Mucosa of rectum (tissue), 2 donors: ENCODE measurements around the gene ANKFN1.

Source experiments
- H3K27ac ChIP-seq, 2 donors: one replicate each; pipeline ENCODE4 v1.7.0; 2013; ENCODE audit warnings: inconsistent platforms in 2 of 2, low read depth in 2 of 2, low read length in 2 of 2
- H3K27me3 ChIP-seq, 2 donors: one replicate each; pipeline ENCODE4 v1.7.0; 2013; ENCODE audit warnings: low read length in 2 of 2; ENCODE audit not compliant: control insufficient read depth in 2 of 2, insufficient read depth in 2 of 2
- H3K36me3 ChIP-seq, 2 donors: one replicate each; pipeline ENCODE4 v1.7.0; 2013; ENCODE audit warnings: low read length in 2 of 2; ENCODE audit not compliant: control insufficient read depth in 2 of 2, insufficient read depth in 2 of 2
- H3K4me1 ChIP-seq, 2 donors: one replicate each; pipeline ENCODE4 v1.7.0; 2013; ENCODE audit warnings: low read length in 2 of 2, mild to moderate bottlenecking in 1 of 2; ENCODE audit not compliant: control insufficient read depth in 2 of 2, insufficient read depth in 2 of 2
- H3K4me3 ChIP-seq, 2 donors: one replicate each; pipeline ENCODE4 v1.7.0; 2013; ENCODE audit warnings: low read length in 2 of 2
- H3K9ac ChIP-seq, 2 donors: one replicate each; pipeline ENCODE4 v1.7.0; 2013; ENCODE audit warnings: low read length in 2 of 2, low read depth in 1 of 2, mild to moderate bottlenecking in 1 of 2
- H3K9me3 ChIP-seq, 2 donors: one replicate each; pipeline ENCODE4 v1.7.0; 2013; ENCODE audit warnings: low read length in 2 of 2; ENCODE audit not compliant: control insufficient read depth in 2 of 2
- donor health status: healthy.
- donor health status: Normal muscosa, but diverticular disease.

Gene ANKFN1

DNA sequence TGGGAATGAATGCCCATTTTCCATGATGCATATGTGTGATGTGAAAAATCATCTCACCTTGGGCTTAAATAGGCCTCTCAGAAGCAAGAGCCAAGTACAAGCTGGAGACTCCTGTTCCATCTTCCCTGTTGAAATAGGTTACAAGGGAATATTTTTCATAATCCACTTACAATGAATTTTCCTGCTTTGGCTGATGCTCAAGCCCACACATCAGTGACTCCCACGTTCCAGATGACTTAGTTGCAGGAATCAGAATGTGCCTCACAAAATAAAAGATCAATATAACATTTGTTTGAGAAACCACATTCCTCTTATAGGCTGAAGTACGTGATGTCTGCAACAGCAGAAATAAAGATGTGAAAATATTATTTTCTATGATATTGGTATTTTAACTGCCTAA is 24.1 kb downstream of the ANKFN1 start:
- H3K9me3 ChIP-seq, result no peaks in the 10 kb centered on the region
- H3K9ac ChIP-seq, result no peak overlapping the region
- no peaks in the 10 kb centered on the region for H3K36me3 ChIP-seq
- no peaks in the 10 kb centered on the region for H3K4me1 ChIP-seq
- no peak overlapping the region for H3K4me3 ChIP-seq
- peaks cover 0 to 2% of the 10 kb centered on the region in 2 donors for H3K27me3 ChIP-seq
- H3K27ac ChIP-seq, result no peak overlapping the region

DNA sequence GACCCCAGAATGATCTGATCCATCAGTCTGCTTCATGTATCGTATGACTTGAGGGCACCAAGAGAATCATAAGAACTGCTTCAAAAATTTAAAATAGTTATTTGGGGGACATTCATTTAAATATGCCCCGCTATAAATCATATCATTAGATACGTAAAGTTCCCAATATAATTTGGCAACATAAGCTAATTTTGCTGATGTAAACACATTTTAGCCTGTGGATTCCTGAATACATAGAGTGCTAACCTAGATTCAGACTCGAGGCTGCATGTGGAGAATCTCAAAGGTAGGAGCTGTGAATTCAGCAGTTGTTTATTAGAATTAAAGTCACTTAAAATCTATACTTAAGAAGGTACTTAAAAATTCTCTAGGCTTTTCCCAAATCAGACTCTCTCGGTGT is 24.9 kb downstream of the ANKFN1 start:
- Histone ChIP-seq H3K4me3 (no peak overlapping the region), H3K4me1 (no peaks in the 10 kb centered on the region), H3K27ac (no peak overlapping the region), H3K9me3 (no peaks in the 10 kb centered on the region), H3K27me3 (peaks cover 0 to 2% of the 10 kb centered on the region in 2 donors), H3K9ac (no peak overlapping the region), H3K36me3 (no peaks in the 10 kb centered on the region)

DNA sequence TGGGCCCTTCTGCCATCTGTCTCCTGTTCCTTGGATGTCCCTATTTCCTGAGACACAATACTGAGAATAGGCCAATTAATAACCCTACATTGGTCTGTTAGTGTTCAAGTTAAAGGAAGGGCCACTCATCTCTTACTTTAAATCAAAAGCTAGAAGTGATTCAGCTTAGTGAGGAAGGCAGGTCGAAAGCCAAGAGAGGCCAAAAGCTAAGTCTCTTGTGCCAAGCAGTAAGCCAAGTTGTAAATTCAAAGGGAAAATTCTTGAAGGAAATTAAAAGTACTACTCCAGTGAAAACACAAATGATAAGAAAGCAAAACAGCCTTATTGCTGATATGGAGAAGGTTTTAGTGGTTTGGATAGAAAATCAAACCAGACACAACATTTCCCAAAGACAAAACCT is 28.8 kb downstream of the ANKFN1 start:
- Histone ChIP-seq H3K36me3 (no peaks in the 10 kb centered on the region), H3K4me3 (no peak overlapping the region), H3K27me3 (no peaks in the 10 kb centered on the region), H3K27ac (no peak overlapping the region), H3K4me1 (no peaks in the 10 kb centered on the region), H3K9ac (no peak overlapping the region), H3K9me3 (no peaks in the 10 kb centered on the region)

DNA sequence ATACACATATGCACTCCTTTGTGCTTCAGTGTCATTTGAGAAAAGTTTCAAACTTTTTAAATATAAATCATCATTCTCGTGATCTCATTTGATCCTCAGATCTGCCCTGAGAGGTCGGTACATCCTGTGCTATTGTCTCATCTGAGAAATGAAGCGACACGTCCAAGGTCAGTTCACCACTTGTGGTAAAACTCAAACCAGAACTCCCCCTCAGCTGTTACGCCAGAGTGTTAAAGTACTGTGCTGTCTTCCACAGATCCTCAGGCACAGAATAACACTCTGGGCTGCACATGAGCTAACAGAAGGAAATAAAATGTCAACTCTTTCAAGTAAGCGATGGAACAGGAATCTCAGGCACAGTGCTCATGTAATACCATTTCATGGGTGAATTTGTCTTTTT is 31.4 kb downstream of the ANKFN1 start:
- Histone ChIP-seq H3K9ac (no peak overlapping the region), H3K9me3 (no peaks in the 10 kb centered on the region), H3K36me3 (no peaks in the 10 kb centered on the region), H3K4me3 (no peak overlapping the region), H3K4me1 (no peaks in the 10 kb centered on the region), H3K27ac (no peak overlapping the region), H3K27me3 (no peaks in the 10 kb centered on the region)

DNA sequence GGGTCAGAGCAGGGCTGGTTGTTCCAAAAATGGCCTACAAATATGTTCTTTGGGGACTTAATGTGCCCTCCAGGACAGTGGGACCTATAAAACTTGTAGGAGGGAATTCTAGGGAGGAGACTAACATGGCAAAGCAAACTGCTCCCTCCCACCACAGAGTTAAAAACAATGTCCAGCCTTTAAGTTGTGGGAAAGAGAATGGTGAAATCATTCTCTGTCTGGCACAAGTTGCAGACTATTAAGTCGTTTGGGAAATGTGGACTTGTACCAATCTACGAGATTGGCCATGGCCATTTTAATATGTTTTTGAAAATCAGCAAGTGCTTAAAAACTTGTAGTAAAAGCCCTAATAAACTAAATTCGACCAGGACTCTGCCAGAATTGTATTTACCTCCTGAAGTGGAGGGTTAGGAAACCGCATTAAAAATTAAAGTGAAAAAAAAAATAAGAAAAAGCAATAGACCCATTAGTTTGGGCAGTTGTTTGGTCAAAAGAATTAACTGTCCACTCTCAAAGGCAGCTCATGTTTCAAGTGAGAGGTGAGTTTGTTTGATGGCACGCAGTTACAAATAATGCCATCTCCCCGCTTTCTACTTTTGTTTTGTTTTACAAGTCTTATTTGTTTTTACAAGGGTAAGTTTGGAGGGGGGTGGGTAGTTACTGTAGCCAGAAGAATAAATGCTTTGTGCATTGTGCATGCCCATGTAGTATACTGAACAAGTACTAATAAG is 32.4 kb downstream of the ANKFN1 start:
- Histone ChIP-seq H3K4me1 (no peaks in the 10 kb centered on the region), H3K36me3 (no peaks in the 10 kb centered on the region), H3K27me3 (no peaks in the 10 kb centered on the region), H3K9ac (no peak overlapping the region), H3K4me3 (no peak overlapping the region), H3K9me3 (no peaks in the 10 kb centered on the region), H3K27ac (no peak overlapping the region)

DNA sequence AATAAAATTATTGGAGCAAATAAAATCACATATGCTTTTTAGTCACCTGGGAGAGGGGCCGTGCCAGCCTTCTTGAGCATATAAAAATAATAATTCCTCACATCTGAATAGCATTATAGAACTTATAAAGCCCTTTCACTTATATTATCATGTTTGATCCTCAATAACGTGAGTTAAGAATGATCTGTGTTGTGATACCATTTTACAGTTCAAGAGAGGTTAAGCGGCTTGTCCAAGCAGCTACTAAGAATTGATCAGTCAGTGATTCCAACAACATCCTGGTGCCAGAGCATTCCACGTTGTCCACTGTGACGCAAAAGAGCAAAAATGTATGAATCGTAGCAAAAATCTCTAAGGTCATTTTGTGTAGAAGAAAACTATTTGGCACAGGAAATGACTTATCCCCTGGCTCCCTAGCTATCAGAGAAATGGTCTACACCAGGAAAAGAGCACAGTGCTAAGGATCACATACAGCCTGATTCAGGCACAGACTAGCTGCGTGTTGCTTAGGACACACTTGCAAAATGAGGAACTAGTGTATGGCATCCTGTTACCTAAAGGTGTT is 33.0 kb downstream of the ANKFN1 start:
- H3K27ac ChIP-seq, result no peak overlapping the region
- H3K9ac ChIP-seq, result no peak overlapping the region
- H3K27me3 ChIP-seq, result no peaks in the 10 kb centered on the region
- no peak overlapping the region for H3K4me3 ChIP-seq
- H3K9me3 ChIP-seq, result no peaks in the 10 kb centered on the region
- H3K4me1 ChIP-seq, result no peaks in the 10 kb centered on the region
- H3K36me3 ChIP-seq, result no peaks in the 10 kb centered on the region

DNA sequence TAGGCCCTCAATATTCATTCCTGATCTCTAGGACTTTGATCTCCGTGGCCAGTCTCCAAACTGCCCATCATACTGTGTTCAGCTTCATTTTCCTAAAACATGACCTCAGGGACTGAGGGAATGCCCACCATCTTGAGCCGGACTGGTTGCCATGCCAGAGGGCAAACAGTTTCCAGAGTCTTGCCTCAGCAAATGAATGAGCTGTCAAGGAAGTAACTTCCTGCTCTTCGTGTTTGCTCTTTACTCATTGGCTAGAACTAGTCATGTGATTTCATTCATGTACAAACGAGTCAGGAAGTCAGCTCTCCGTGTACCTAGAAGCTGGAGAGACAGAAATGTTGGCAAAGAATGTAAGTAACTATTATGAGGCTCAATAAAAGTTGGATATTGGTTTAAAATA is 50.2 kb downstream of the ANKFN1 start:
- H3K4me1 ChIP-seq, result no peaks in the 10 kb centered on the region
- no peaks in the 10 kb centered on the region for H3K36me3 ChIP-seq
- H3K27ac ChIP-seq, result no peak overlapping the region
- H3K9me3 ChIP-seq, result no peaks in the 10 kb centered on the region
- no peak overlapping the region for H3K9ac ChIP-seq
- no peak overlapping the region for H3K4me3 ChIP-seq
- no peaks in the 10 kb centered on the region for H3K27me3 ChIP-seq

DNA sequence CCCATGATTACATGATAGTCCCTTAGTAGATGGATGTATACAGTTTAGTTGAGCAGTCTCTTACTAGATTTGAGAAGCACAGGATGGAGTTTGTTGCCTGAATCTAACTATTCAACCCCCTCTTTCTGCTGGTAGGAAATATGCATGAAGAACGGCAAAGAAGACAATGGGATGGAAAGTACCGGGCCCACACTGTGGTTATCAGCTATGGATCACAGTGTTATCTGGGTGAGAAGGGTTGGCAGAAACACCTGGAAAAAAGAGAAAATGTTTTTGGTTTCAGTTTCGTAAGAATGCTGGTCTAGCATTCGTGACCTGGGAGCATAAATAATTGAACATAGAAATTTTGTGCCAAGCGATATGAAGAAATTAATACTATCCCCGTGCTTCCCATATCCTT is 53.1 kb downstream of the ANKFN1 start:
- no peak overlapping the region for H3K27ac ChIP-seq
- no peaks in the 10 kb centered on the region for H3K9me3 ChIP-seq
- no peak overlapping the region for H3K4me3 ChIP-seq
- H3K9ac ChIP-seq, result no peak overlapping the region
- no peaks in the 10 kb centered on the region for H3K27me3 ChIP-seq
- no peaks in the 10 kb centered on the region for H3K36me3 ChIP-seq
- no peaks in the 10 kb centered on the region for H3K4me1 ChIP-seq

DNA sequence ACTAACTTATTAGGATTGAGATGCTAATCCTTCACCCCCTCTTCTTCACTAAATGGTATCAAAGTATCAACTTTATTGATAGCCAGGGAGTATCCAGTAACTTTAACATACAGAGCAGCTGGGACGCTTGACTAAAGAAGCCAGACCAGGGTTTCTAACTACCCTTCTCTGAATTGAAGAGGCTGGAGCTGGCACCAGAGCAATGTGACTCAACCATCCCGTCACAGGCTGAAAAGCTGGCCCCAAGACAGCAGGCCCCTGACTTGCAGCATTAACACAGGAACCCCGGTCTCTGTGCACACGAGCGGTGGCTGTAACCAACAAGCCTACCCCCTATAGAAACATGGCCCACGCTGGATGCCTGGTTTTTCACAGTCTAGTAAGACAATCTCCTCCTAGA is 59.8 kb downstream of the ANKFN1 start:
- no peak overlapping the region for H3K9ac ChIP-seq
- H3K9me3 ChIP-seq, result no peaks in the 10 kb centered on the region
- H3K27me3 ChIP-seq, result no peaks in the 10 kb centered on the region

DNA sequence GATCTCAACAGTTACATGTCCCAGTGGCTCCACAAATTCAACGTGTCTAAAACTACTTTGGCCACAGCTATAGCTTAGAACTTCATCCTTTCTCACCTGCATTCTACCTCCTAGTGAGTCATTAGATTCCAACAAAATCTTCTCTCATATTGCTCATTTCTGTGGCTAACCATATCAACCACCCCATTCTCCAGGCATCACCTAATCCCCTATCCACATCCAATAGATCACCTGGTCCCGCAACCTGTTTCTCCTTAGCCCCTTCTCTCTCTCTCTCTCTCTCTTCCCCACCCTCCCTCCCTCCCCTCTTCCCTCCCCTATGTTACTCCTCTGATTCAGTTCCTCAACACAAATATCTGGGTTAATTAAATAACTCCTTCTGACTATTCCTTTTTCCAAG is 64.6 kb downstream of the ANKFN1 start:
- no peaks in the 10 kb centered on the region for H3K27me3 ChIP-seq
- no peaks in the 10 kb centered on the region for H3K9me3 ChIP-seq
- H3K36me3 ChIP-seq, result no peaks in the 10 kb centered on the region
- no peaks in the 10 kb centered on the region for H3K4me1 ChIP-seq
- no peak overlapping the region for H3K4me3 ChIP-seq
- no peak overlapping the region for H3K9ac ChIP-seq
- no peak overlapping the region for H3K27ac ChIP-seq

More for the DNA sequence above, 59.8 kb downstream of the ANKFN1 start:
- Histone ChIP-seq H3K4me1 (no peaks in the 10 kb centered on the region), H3K27ac (no peak overlapping the region), H3K4me3 (no peak overlapping the region), H3K36me3 (no peaks in the 10 kb centered on the region)
